NCI-H526 (cell line): ENCODE results near the gene NTRK1.

Experiments
- DNase-seq, 2 experiments: peaks; one replicate each; lab custom pipeline; 2025; lab: John Stamatoyannopoulos, UW

NTRK1 gene

DNA sequence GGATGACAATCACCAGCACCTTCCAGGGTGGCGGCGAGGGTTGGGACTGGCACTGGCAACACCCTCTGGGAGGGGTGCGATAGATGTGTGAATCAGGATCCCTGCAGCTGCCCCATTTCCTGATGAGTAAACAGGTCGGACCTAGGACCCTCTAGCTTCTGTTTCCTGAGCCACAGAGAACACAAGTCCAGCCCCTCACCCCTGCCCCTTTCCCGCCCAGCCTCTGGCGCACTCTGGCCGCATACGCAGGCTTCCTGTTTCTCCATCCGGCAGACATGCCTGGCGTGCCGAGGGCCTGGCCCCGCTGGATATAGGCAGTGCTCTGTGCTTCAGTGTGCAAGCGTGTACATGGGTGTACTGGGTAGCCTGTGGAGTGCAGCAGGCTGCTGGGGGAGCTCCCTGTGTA, 37.5 kb downstream of the NTRK1 start:
- DNase-seq: no peak

DNA sequence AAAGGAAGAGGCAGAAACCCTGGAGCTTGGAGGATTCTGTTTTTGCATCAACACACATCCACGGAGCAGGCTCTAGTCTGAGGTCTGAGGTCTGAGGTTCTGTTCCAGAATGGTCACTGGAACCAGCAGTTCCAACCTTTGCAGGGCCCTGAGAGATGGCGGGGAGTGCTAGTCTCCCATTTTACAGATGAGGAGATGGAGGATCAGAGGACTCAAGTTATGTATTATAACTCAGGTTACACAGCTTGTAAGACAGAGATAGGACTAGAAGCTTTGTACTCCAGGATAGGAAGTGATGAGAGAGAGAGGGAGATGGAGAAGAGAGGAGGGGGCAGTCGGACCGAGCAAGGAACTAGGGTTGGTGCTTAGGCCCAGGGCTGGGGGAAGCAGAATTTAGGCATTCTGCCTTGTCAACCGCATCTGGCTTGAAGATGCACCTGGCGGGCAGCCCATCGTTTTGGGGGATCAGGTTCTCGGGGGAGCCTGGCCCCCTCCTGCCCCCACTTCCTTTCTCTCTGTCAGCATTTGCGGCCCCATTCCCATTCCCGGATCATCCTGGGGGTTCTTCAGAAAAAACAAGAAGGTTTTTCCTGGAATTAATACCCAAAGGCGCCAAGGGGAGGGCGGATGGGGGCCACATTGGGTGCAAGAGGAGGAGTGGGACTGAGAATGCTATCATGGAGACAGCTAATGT, 38.5 kb downstream of the NTRK1 start:
- no peak for DNase-seq

GRCh38 chr1:156899956-156900718, 39.5 kb downstream of the NTRK1 start:
- DNase-seq: peak in 1 of 2 experiments; percentile 70

DNA sequence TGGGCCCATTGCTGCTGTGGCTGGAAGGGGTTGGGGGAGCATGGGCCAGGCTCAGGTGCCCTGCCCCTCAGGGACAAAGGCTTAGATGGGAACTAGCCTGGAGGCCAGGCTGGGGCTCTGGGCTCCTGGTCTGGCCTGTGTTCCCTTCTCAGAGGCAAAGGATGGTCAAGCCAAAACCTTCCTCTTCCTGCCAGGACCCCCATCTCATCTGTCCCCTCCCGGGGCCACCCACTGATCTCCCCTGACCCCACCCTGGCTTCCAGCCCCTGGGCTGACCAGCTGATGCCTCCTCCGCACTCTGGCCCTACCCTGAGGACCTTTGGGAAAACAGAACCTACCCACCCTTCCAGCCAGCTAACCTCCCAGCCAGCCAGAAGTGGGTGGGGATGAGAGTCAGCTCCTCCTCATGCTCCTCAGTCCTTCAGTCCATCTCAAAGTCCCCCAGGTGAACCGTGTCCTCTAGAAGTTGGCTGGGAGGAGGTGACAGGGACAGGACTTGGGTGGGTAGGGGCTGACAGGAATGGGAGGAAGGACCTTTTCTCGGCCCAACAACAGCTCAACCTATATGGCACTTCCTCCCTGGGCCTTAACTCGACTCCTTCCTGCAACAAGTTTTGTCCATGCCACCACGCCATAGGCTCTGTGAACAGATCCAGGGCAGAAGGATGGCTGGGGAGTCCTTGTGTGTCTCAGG, 40.4 kb downstream of the NTRK1 start:
- no peak for DNase-seq

- DNase-seq: no peak
Measured at GRCh38 chr1:156901590-156901900, 40.9 kb downstream of the NTRK1 start.

DNA sequence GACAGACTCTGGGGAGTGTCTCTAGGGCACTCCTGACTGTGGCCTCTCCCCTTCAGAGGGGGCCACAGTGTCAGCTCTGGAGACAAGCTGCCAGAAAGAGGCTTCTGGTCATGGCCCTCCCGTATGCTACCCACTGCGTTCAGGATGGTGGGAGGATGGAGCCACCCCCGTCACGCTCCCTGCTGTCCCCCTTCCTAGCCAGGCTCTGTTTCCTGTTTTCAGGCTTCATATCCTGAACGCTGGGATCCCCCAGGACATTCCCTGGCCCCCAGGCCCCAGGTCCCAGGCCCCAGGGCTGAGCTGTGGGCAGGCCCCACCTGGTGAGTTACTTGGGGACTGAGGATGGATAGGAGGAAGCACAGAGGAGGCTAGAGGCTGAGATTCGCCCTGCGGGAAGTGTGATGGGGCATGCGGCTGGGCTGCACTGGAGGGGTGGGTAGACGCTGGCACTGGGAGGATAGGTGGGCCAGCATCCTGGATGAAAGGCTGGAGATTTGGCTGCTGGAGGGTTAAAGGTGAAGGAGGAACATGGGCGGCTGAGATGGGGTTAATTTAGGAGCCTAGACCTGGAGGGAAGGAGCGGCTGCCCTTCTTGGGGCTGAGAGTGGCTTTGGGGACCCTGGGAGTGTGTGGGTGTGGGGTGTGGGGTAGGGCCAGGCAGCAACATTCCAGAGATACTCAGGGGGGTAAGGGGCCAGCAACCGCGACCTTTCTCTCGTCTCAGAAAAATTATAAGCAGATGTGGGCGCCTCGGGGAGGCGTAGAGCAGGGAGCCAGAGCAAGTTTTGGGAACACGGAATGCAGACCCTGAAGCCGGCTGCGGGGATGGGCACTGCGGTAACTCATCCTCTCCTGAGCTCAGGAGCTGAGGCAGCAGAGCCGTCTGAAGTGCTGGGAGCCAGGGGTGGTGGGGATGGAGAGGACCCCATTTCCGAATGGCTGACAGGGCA, 41.6 kb downstream of the NTRK1 start:
- DNase-seq: no peak

- DNase-seq: no peak
Measured at GRCh38 chr1:156903328-156904091, 42.8 kb downstream of the NTRK1 start.

DNA sequence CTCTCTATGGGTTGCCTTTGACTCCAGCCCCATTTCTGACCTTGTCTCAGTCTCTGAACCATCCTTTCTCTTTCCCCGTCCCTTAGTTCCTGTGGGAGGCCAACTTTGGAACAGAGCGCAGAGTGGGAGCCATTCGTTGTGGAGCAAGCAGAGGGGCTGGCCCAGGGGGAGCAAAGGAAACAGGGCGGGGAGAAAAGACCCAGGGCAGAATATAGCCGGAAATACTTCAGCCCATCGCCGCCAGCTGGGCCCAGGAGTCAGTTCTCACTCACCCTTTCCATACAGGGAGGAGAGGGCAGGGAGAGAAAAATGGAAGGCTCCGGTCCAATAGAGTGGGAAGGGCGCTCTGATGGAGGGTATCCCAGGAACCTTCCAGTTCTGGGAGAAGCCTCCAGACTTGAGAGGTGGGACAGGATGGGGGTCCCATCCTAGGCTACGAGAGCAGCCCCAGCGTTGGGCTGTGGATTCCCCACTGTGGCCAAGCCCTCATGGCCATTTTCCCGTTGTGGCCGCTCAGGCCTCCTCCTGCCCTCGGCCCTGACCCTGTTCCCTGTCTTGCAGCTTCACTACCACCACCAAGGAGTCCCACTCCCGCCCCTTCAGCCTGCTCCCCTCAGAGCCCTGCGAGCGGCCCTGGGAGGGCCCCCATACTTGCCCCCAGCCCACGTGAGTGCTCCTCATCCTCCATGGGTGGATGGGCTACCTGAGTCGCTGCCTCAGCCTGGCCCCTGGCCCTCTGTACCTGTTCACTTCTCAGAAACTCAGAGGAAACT, 43.7 kb downstream of the NTRK1 start:
- no peak for DNase-seq

DNA sequence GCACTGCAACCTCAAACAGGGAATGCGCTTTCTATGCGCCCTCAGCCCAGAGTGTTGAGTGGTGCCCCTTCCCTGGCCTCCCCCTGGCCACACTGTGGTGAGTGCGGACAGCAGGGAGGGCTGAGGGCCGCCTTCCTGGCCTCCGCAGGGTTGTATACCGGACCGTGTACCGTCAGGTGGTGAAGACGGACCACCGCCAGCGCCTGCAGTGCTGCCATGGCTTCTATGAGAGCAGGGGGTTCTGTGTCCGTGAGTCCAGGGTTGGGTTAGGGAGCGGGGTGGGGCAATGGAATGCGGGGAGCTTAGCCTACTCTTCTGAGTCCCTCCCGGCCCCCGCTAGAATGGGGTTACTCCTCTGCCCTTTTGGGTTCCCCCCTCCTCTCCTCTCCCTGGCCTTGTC, 44.5 kb downstream of the NTRK1 start:
- DNase-seq: no peak

DNA sequence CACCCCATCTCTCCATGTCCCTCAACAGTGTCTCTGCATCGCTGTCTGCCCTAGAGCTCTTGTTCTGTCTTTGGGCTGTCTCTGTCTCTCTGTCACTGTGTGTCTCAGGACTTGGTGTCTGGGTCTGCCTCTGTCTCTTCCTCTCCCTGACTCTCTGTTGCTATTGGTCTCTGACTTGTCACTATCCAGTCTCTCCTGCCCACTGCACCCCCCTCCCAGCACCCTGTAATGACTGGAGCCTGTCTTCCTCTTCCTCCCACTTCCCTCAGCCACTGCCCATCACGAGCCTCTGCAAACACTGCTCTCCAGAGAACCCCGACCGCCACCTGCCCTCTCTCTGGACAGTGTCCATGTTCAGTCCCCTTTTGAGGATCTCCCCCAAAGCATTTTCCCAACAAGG, 45.0 kb downstream of the NTRK1 start:
- no peak for DNase-seq

DNA sequence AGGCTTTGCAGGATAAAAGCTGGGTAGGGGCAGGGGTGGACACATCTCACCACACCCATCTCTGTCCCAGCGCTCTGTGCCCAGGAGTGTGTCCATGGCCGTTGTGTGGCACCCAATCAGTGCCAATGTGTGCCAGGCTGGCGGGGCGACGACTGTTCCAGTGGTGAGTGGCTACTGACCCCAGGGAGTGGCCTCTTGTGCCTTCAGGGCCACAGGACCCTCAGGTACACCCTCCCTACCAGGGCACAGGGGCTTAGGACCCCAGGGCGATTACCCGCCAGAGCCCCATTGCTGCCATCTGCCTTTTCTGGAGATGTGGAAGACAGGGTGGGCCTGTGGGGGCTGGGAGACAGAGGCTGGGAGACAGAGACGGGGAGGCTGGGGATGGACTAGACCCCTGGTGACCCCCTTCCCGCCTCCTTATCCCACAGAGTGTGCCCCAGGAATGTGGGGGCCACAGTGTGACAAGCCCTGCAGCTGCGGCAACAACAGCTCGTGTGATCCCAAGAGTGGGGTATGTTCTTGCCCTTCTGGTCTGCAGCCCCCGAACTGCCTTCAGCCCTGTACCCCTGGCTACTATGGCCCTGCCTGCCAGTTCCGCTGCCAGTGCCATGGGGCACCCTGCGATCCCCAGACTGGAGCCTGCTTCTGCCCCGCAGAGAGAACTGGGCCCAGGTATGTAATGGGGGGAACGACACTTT, 45.7 kb downstream of the NTRK1 start:
- DNase-seq: no peak

- peak in 1 of 2 experiments; percentile 45 for DNase-seq
Measured at GRCh38 chr1:156908541-156908940, 47.9 kb downstream of the NTRK1 start.

- no peak for DNase-seq
Measured at GRCh38 chr1:156908955-156909354, 48.3 kb downstream of the NTRK1 start.

GRCh38 chr1:156909671-156910070, 49.0 kb downstream of the NTRK1 start:
- DNase-seq: no peak

- peak; percentile 67 to 89 for DNase-seq
Measured at GRCh38 chr1:156910309-156910782, 49.7 kb downstream of the NTRK1 start.

DNA sequence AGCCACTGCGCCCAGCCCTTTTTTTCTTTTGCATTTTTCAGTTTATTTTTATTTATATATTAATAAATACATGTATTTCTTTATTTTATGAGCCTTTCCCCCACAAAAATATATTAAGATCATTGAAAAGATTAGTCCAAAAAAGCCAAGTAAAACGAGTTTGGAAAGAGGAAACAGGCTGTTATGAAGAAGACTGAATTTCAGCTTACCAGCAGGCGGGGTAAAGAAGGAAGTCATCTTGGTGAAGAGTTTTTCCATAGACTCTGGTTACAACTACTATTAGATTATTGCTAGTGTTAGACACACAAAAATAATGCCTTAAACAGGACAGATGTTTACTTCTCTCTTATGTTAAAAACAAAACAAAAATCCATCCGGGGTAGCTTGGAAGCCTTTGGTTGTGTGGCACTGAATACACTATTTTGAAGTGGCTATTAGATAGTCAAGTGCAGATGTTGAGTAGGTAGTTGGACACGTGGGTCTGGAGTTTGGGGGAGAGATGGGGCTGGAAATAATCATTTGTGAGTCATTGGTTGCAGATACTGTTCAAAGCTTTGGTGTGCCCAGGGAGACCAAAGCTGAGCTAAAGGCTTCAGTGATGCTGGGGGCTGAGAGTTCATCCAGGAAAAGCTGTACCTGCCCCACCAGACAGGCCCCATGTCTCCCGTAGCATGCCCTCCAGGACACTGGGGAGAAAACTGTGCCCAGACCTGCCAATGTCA, 51.1 kb downstream of the NTRK1 start:
- DNase-seq: no peak

- no peak for DNase-seq
Measured at GRCh38 chr1:156912310-156912709, 51.6 kb downstream of the NTRK1 start.

GRCh38 chr1:156912861-156913808, 52.5 kb downstream of the NTRK1 start:
- DNase-seq: no peak
